HuH-7 (cell line): ENCODE measurements around the gene BANP.
"Not testable (repeated sequence)": the region's sequence is repeated elsewhere in the genome, so short reads cannot be mapped to it uniquely, and the experiment has no call there.

ENCODE experiments used
- DNase-seq: peaks from one replicate; pipeline ENCODE4 v3.0.0; 2011; ENCODE audit warnings: low spot score

BANP gene

DNA sequence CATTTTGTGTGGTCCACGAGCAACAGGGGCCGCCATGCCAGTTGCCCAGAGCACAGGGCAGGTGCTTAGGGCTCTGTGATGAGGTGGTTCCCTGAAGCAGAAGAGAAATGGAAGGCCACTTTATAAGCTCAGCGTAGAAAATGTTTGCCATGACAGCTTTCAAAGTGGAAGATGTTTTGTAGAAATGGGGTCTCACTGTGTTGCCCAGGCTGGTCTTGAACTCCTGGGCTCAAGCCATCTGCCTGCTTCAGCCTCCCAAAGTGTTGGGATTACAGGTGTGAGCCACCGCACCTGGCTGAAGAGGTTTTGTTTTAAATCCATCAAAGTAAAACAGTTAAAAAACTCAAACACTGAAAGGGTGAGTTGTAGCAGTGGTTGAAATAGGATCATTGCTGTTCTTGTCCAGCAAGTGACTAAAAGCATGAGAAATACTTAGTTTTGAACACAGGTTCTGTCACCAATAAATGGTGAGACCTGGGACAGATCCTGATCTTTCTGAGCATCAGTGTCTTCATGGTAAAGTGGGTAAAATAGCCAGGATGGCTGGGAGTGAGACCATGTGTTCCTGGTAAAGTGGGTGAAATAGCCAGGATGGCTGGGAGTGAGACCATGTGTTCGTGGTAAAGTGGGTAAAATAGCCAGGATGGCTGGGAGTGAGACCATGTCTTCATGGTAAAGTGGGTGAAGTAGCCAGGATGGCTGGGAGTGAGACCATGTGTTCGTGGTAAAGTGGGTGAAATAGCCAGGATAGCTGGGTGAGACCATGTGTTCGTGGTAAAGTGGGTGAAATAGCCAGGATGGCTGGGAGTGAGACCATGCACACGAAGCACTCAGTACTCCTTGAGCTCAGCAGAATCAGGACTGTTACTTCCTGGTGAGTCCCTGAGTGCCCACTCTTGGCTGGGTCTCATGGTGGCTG is 46.0 kb downstream of the BANP start:
- DNase-seq = no peak

DNA sequence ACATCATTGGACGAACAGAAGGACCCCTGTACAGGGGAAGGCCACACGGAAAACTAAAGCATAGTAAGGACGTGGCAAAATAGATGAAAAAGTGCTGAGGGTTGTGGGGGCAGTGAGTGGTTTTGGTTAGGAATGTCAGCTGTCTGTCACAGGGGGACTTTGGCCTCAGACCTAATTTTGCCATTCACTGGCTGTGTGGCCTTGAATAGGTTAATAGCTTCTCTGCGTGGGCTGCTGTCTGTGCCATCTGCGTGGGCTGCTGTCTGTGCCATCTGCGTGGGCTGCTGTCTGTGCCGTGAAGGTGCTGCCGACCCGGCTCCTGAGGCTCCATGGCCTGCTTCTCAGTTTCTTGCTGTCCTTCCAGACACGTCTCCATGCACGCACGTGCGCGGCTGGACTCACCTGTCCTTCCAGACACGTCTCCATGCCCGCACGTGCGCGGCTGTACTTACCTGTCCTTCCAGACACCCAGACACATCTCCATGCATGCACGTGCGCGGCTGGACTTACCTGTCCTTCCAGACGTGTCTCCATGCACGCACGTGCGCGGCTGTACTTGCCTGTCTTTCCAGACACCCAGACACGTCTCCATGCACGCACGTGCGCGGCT is 47.1 kb downstream of the BANP start:
- DNase-seq = not testable (repeated sequence)

DNA sequence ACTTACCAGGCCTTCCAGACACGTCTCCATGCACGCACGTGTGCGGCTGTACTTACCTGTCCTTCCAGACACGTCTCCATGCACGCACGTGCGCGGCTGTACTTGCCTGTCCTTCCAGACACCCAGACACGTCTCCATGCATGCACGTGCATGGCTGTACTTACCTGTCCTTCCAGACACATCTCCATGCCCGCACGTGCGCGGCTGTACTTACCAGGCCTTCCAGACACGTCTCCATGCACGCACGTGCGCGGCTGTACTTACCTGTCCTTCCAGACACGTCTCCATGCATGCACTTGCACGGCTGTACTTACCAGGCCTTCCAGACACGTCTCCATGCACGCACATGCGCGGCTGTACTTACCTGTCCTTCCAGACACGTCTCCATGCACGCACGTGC is 47.8 kb downstream of the BANP start:
- DNase-seq = not testable (repeated sequence)

DNA sequence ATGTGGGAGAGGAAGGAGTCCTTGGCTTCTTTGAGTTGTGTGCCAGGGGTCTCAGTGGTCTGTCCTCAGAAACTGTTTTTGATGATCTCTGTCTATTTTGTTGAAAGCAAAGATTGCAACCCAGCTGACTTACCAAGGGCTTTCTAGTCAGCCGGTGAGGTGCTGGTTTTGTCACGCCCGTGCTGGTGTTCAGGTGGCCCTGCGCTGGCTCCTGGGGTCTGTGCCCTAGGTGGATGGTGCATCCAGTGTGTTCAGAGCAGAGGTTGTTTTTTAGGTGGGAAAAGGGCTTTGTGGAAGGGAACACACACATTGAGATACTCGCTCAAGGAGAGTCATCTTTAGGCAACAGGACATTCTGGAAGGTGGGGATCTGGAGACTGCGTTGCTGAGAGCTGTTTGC is 51.0 kb downstream of the BANP start:
- DNase-seq = no peak

DNA sequence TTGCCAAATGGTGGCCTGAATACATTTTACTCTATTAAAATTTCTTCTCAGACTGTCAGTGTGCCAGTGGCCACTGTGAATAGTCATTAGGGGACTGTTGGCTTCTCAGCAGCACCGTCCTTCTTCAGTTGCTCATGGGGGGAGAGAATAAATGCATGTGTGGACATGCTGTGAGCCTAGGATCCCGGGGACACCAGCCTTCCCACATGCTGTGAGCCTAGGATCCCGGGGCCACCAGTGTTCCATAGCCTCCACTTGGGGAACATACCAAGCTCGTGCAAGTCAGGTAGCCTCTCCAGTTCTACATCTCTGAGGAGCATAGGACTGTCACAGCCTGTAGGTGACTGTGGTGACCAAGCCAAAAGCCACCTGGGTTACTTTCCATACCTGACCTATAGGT is 51.5 kb downstream of the BANP start:
- DNase-seq = no peak

DNA sequence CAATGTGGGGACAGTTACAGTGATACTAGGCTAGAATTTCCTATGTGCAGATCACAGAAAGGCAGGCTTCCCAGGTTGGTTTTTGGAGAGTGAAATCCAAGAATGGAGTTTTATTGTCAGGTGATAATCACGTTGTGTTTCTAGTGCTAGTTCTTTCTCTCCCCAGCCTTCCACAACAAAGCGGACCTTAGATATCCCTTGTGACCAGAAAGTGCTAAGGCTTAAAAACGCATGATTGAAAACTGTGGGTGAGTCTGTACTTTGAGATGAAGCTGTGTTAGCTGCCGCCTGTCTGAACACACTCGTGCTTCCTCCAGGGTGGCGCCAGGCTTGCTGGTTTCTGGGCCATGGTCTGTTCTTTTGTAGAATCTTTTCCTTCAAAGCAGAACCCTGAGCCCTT is 52.1 kb downstream of the BANP start:
- no peak for DNase-seq

DNA sequence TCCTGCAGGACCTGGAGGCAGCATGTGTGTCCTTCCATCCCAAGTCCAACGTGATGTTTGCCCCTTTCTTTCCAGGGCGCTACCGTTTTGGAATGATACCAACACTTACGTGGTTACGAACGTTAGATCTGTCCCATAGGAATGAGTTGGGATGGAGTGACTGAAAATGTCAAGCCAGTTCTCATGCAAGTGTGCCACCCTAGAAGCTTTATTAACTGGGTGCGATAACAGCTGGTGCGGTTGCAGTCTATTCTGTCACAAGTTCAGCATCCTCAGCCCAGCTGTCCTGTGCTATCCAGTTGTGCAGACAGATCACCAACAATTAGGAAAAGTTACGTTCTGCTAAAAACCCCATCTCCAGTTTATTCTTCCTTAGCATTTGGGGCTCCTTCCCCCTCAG is 52.5 kb downstream of the BANP start:
- no peak for DNase-seq

GRCh38 chr16:88004391-88004790 is 53.2 kb downstream of the BANP start:
- DNase-seq = no peak

GRCh38 chr16:88005181-88005581 is 53.9 kb downstream of the BANP start:
- no peak for DNase-seq

DNA sequence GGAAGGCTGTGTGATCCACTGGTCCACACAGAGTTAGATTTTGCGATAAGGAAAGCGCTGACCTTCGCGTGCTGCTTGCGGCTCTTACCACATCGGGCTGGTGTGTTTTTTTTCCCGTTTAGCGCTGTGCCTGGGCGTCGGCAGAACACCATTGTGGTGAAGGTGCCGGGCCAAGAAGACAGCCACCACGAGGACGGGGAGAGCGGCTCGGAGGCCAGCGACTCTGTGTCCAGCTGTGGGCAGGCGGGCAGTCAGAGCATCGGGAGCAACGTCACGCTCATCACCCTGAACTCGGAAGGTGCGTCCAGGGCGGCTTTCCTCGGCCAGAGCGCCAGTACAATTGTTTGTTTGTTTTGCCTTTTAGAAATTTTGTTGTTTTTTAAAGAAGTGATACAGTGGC is 54.7 kb downstream of the BANP start:
- no peak for DNase-seq

DNA sequence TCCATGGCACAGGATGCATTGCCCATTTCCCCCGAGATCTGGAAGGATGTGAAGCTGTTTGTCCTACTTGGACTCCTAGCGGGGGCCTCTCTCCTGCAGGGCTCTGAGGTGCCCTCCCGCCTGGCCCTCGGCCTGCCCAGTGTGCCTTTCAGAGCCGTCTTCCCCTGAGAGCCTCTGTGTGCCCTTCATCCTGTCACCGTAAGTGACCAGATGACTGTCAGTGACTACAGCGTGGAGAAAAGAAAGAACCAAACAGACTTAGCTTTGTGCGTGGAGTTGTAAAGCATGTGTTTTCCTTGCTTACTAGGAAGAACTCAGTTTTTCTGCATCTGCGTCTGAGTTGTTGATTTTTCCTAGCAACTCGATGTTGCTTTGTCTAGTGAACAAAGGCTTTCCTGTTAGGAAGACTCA is 56.1 kb downstream of the BANP start:
- DNase-seq = no peak

GRCh38 chr16:88008840-88009239 is 57.6 kb downstream of the BANP start:
- DNase-seq = no peak

- no peak for DNase-seq
Observed at GRCh38 chr16:88009563-88010342, 58.5 kb downstream of the BANP start.

DNA sequence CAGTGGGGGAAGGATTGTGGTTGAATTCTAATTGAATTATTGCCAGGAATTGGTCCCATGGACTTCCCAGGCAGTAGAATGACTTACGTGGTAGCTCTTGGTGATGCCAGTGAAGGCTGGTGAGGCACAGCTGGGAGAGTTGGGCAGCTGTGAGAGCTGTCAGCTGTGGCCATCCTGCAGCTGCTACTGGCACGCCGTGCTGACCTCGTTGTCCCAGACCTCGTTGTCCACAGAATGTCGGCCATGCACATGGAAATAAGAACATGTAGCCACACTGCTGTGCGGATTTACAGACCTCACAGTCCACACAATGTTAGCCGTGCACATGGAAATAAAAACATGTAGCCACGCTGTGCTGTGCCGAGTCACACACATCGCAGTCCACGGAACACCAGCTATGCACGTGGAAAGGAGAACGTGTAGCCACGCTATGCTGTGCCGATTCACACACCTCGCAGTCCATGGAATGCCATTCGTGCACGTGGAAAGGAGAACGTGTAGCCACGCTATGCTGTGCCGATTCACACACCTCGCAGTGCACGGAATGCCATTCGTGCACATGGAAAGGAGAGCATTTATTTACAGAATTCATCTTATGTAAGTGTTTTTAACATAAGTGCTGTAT is 59.2 kb downstream of the BANP start:
- no peak for DNase-seq

DNA sequence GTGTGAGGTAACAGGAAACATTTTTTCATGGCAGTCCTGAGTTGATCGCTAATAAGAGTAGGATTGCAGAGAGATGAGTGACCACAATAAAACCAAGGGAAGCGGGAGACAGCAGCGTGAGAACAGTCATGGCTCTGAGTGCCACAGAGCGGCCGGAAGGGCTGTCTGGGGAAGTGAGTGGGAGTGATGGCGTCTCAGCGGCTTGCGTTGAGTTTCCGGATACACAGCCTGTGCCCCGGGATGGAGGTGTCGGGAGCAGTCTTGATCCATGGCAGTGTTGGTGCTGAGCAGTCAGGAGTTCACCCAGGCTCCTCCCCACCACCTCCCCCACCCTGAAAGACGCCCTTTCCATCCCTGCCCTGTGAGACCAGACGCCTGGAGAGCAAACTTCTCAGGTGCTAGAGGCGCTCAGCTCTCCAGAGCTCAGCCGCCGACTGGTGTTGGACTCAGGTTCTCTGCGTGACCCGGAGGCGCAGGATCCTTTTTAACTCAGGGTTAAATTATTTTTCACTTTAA is 59.8 kb downstream of the BANP start:
- DNase-seq = no peak

DNA sequence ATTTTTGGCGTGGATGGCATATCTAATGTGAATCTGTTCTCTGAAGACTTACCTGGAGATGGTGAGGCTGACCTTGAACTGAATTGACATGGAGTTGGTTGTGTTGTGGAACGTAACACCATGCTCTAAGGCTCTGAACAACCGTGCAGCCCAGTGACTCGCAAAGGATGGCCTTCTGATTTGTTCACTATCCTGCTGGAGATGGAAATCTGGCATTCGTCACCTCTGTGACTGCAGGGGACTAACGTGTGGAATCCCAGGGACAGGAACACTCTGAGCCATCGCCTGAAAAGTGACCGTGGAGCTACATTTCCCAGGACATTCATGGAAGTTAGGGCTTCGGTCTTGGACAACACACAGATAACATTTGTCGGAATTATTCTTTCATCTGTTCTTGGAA is 61.1 kb downstream of the BANP start:
- DNase-seq = no peak

DNA sequence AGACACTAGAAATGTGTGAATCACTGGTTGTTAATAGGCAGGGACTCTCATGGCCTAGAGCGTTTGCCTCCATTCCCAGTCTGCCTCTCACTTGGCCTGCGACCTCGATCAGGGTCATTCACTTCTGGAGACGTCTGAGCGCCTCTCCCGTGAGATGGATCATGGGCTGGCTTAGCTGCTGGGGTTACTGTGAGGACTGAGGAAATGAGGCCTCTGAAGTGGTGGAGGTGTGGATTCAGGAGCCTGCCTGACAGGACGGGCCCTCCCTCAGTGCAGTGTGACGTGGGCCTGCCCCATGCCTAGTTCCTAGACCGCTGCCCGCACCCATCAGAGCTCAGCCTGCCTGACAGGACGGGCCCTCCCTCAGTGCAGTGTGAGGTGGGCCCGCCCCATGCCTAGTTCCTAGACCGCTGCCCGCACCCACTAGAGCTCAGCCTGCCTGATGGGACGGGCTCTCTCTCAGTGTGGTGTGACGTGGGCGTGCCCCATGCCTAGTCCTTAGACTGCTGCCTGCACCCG is 61.9 kb downstream of the BANP start:
- DNase-seq = no peak

- no peak for DNase-seq
Observed at GRCh38 chr16:88013766-88014251, 62.6 kb downstream of the BANP start.

- no peak for DNase-seq
Observed at GRCh38 chr16:88014252-88014781, 63.1 kb downstream of the BANP start.

- no peak for DNase-seq
Observed at GRCh38 chr16:88014954-88015805, 63.9 kb downstream of the BANP start.

GRCh38 chr16:88015806-88016140 is 64.5 kb downstream of the BANP start:
- DNase-seq = no peak
